Liver (tissue), 3 donors: ENCODE results near the gene CENPX.

Source experiments
- CTCF ChIP-seq: fragments of 150-350 bp; IDR thresholded peaks from 2 replicates; pipeline ENCODE4 v1.5.1; 2017; ENCODE audit warnings: improper control_type of control experiment, low read depth, low read length; ENCODE audit not compliant: missing input control
- RAD21 ChIP-seq, 2 donors: IDR thresholded peaks; 2 replicates each; pipeline ENCODE4 v1.6.1; 2016; ENCODE audit warnings: antibody characterized with exemption in 2 of 2, mild to moderate bottlenecking in 2 of 2
- donor health status: healthy.
- donor health status: healthy.

GRCh38 chr17:81995463-81996231, 27.0 kb downstream of the CENPX start:
- TF ChIP-seq CTCF: no peak
- TF ChIP-seq RAD21 (IDR thresholded peaks at IDR 0.05): no peak
